HEK293 (cell line): ENCODE data around the gene SPARC.
A peak's percentile ranks its signal among the peaks of the same experiment; 100 is the strongest.

ENCODE experiments used
- CTCF ChIA-PET: fragments of 350-600 bp; formaldehyde crosslinking; extraction: SDS; loops from one replicate; lab custom pipeline; 2021; ENCODE audit warnings: antibody characterized with exemption; lab: Yijun Ruan, JAX
- POLR2A ChIA-PET: fragments of 300-600 bp; formaldehyde crosslinking; extraction: SDS; loops from one replicate; lab custom pipeline; 2020; ENCODE audit warnings: antibody characterized with exemption, inconsistent platforms; lab: Yijun Ruan, JAX
- H3K27ac ChIP-seq: fragments of 200-500 bp; sonication (Bioruptor generic); 2 replicates; pipeline ENCODE4 v1.5.1; 2014; ENCODE audit warnings: low read depth, low read length, control low read depth, inconsistent platforms; ENCODE audit errors: extremely low read depth
- H3K36me3 ChIP-seq, 2 experiments: fragments of 200-500 bp in 1 of 2; sonication (Bioruptor generic) in 1 of 2; 1 replicate in 1 of 2; 2 replicates in 1 of 2; pipeline ENCODE4 v1.5.1; 2014 to 2017; ENCODE audit warnings: inconsistent platforms in 2 of 2, low read length in 2 of 2; ENCODE audit not compliant: control insufficient read depth in 2 of 2, insufficient read depth in 1 of 2
- H3K4me1 ChIP-seq: fragments of 200-500 bp; sonication (Bioruptor generic); 2 replicates; pipeline ENCODE4 v1.5.1; 2014; ENCODE audit warnings: mild to moderate bottlenecking, low read length, inconsistent platforms; ENCODE audit not compliant: control insufficient read depth, insufficient read depth
- H3K4me3 ChIP-seq: 2 replicates; pipeline ENCODE4 v1.5.1; 2011; ENCODE audit warnings: low read depth, mild to moderate bottlenecking, control low read depth, low read length, moderate library complexity
- H3K9me3 ChIP-seq: fragments of 200-500 bp; sonication (Bioruptor generic); 2 replicates; pipeline ENCODE4 v1.5.1; 2014; ENCODE audit warnings: low read depth, low read length, inconsistent platforms; ENCODE audit not compliant: control insufficient read depth, insufficient read depth
- CTCF ChIP-seq: fragments of 450-650 bp; formaldehyde crosslinking; IDR thresholded peaks from 2 replicates; pipeline ENCODE4 v1.5.1; 2016; ENCODE audit warnings: missing biosample characterization, missing genetic modification characterization
- EGR2 ChIP-seq: fragments of 450-650 bp; formaldehyde crosslinking; IDR thresholded peaks from 2 replicates; pipeline ENCODE4 v1.5.1; 2016; ENCODE audit warnings: low read depth, missing biosample characterization, missing genetic modification characterization
- GFI1B ChIP-seq: fragments of 450-650 bp; formaldehyde crosslinking; IDR thresholded peaks from 2 replicates; pipeline ENCODE4 v1.5.1; 2016; ENCODE audit warnings: missing biosample characterization, missing genetic modification characterization
- HIC1 ChIP-seq: fragments of 450-650 bp; formaldehyde crosslinking; IDR thresholded peaks from 2 replicates; pipeline ENCODE4 v1.5.1; 2016; ENCODE audit warnings: missing biosample characterization, missing genetic modification characterization
- HOXA7 ChIP-seq: sonication (generic); formaldehyde crosslinking; IDR thresholded peaks from 2 replicates; pipeline ENCODE4 v1.8.1; 2022; ENCODE audit warnings: missing genetic modification reagents, borderline replicate concordance
- INSM2 ChIP-seq: fragments of 450-650 bp; formaldehyde crosslinking; IDR thresholded peaks from 2 replicates; pipeline ENCODE4 v1.5.1; 2016; ENCODE audit warnings: missing biosample characterization, missing genetic modification characterization
- MEIS1 ChIP-seq: sonication (generic); formaldehyde crosslinking; IDR thresholded peaks from 2 replicates; pipeline ENCODE4 v1.8.1; 2022; ENCODE audit warnings: missing genetic modification reagents, mild to moderate bottlenecking, borderline replicate concordance
- OSR2 ChIP-seq: fragments of 450-650 bp; formaldehyde crosslinking; IDR thresholded peaks from 2 replicates; pipeline ENCODE4 v1.5.1; 2016; ENCODE audit warnings: missing biosample characterization, missing genetic modification characterization
- TCF7L2 ChIP-seq: IDR thresholded peaks from 2 replicates; pipeline ENCODE4 v1.6.1; 2011; ENCODE audit warnings: low read depth, mild to moderate bottlenecking, inconsistent platforms, low read length, moderate library complexity, borderline replicate concordance
- ZBTB1 ChIP-seq: fragments of 450-650 bp; formaldehyde crosslinking; IDR thresholded peaks from 2 replicates; pipeline ENCODE4 v1.5.1; 2016; ENCODE audit warnings: missing biosample characterization, missing genetic modification characterization
- ZNF148 ChIP-seq: fragments of 450-650 bp; formaldehyde crosslinking; IDR thresholded peaks from 2 replicates; pipeline ENCODE4 v1.5.0; 2017; ENCODE audit warnings: missing biosample characterization, missing genetic modification characterization, borderline replicate concordance
- ZNF174 ChIP-seq: fragments of 450-650 bp; formaldehyde crosslinking; IDR thresholded peaks from 2 replicates; pipeline ENCODE4 v1.5.0; 2017; ENCODE audit warnings: missing biosample characterization, mild to moderate bottlenecking, missing genetic modification characterization
- ZNF311 ChIP-seq: fragments of 450-650 bp; formaldehyde crosslinking; IDR thresholded peaks from 2 replicates; pipeline ENCODE4 v1.5.1; 2017; ENCODE audit warnings: missing biosample characterization, missing genetic modification characterization, borderline replicate concordance
- ZNF426 ChIP-seq: fragments of 450-650 bp; formaldehyde crosslinking; IDR thresholded peaks from 2 replicates; pipeline ENCODE4 v1.5.1; 2017; ENCODE audit warnings: missing biosample characterization, missing genetic modification characterization, mild to moderate bottlenecking, inconsistent platforms, moderate library complexity
- ZNF514 ChIP-seq: fragments of 450-650 bp; formaldehyde crosslinking; IDR thresholded peaks from 2 replicates; pipeline ENCODE4 v1.5.1; 2016; ENCODE audit warnings: missing biosample characterization, missing genetic modification characterization
- ZNF560 ChIP-seq: fragments of 450-650 bp; formaldehyde crosslinking; IDR thresholded peaks from 2 replicates; pipeline ENCODE4 v1.5.1; 2017; ENCODE audit warnings: missing biosample characterization, missing genetic modification characterization, borderline replicate concordance
- ZNF561 ChIP-seq: fragments of 450-650 bp; IDR thresholded peaks from 2 replicates; pipeline ENCODE4 v1.5.1; 2018; ENCODE audit warnings: missing biosample characterization, missing genetic modification characterization, borderline replicate concordance
- ZNF664 ChIP-seq: fragments of 450-650 bp; formaldehyde crosslinking; IDR thresholded peaks from 2 replicates; pipeline ENCODE4 v1.5.1; 2016; ENCODE audit warnings: missing biosample characterization, missing genetic modification characterization
- ZNF704 ChIP-seq: fragments of 450-650 bp; formaldehyde crosslinking; IDR thresholded peaks from 2 replicates; pipeline ENCODE4 v1.5.1; 2016; ENCODE audit warnings: missing biosample characterization, missing genetic modification characterization
- ZNF776 ChIP-seq: fragments of 450-650 bp; formaldehyde crosslinking; IDR thresholded peaks from 2 replicates; pipeline ENCODE4 v1.5.0; 2017; ENCODE audit warnings: missing biosample characterization, missing genetic modification characterization, borderline replicate concordance
- ZSCAN16 ChIP-seq: fragments of 450-650 bp; formaldehyde crosslinking; IDR thresholded peaks from 2 replicates; pipeline ENCODE4 v1.5.1; 2016; ENCODE audit warnings: missing biosample characterization, missing genetic modification characterization
- ZXDB ChIP-seq: fragments of 450-650 bp; formaldehyde crosslinking; IDR thresholded peaks from 2 replicates; pipeline ENCODE4 v1.5.1; 2016; ENCODE audit warnings: missing biosample characterization, missing genetic modification characterization

SPARC gene

GRCh38 chr5:151657114-151657513 lies 29.6 kb downstream of the SPARC start:
- H3K4me3 ChIP-seq, result no peak overlapping the region
- ChIA-PET CTCF (interaction anchor here (0.7 to 7.4 kb wide), 7 partner anchors 10 to 616 kb away, joined by 3 to 180 read pairs (median 4); no protein-coding TSS in a partner anchor), POLR2A (interaction anchor here (1.0 kb wide), 1 partner anchor 84 kb away, joined by 3 read pairs; no protein-coding TSS in a partner anchor)
- peaks cover 0 to 4% of the 10 kb centered on the region in 2 experiments; a peak in 1 of 3 replicates for H3K36me3 ChIP-seq
- TF ChIP-seq ZNF148, result no peak
- TF ChIP-seq ZNF664 (tag by site-specific recombination), result no peak
- TF ChIP-seq GFI1B, result no peak
- TF ChIP-seq INSM2 (tag by site-specific recombination), result no peak
- no peak for TF ChIP-seq ZNF561 (tag by site-specific recombination)
- TF ChIP-seq HOXA7 (CRISPR knock-in tag), result no peak
- TF ChIP-seq ZNF514, result no peak
- no peak overlapping the region for H3K27ac ChIP-seq
- no peaks in the 10 kb centered on the region for H3K4me1 ChIP-seq
- H3K9me3 ChIP-seq, result no peaks in the 10 kb centered on the region

- Histone ChIP-seq H3K9me3 (no peaks in the 10 kb centered on the region), H3K4me3 (no peak overlapping the region), H3K27ac (no peak overlapping the region), H3K36me3 (no peaks in the 10 kb centered on the region), H3K4me1 (no peaks in the 10 kb centered on the region)
- CTCF ChIA-PET, result interaction anchor here (0.6 to 7.4 kb wide), 4 partner anchors 64 to 617 kb away, joined by 3 to 180 read pairs (median 54); no protein-coding TSS in a partner anchor
- TF ChIP-seq TCF7L2 (no peak), ZNF514 (no peak), ZXDB (tag by site-specific recombination) (no peak), HIC1 (tag by site-specific recombination) (no peak), ZNF426 (tag by site-specific recombination) (no peak), ZSCAN16 (tag by site-specific recombination) (no peak)
- POLR2A ChIA-PET, result no interaction called here
These were observed 30.4 kb downstream of the SPARC start for GRCh38 chr5:151656311-151656710.

- Histone ChIP-seq H3K4me1 (no peaks in the 10 kb centered on the region), H3K36me3 (no peaks in the 10 kb centered on the region), H3K4me3 (no peak overlapping the region), H3K9me3 (no peaks in the 10 kb centered on the region), H3K27ac (no peak overlapping the region)
- POLR2A ChIA-PET, result interaction anchor here (0.6 to 1.4 kb wide), 4 partner anchors 32 to 205 kb away, joined by 3 to 12 read pairs (median 4); partner anchors contain the start of genes ATOX1, G3BP1 and SLC36A1
- CTCF ChIA-PET, result interaction anchor here (0.6 to 5.0 kb wide), 72 partner anchors 9 to 1393 kb away, joined by 3 to 95 read pairs (median 4); partner anchors contain the start of genes SLC36A1 and SPARC
- TF ChIP-seq ZNF174 (tag by site-specific recombination) (no peak), ZBTB1 (tag by site-specific recombination) (no peak), OSR2 (no peak), ZNF311 (tag by site-specific recombination) (no peak), MEIS1 (CRISPR knock-in tag) (no peak), ZNF776 (tag by site-specific recombination) (no peak), EGR2 (tag by site-specific recombination) (no peak), ZNF704 (tag by site-specific recombination) (no peak), ZNF560 (tag by site-specific recombination) (no peak), CTCF (tag by site-specific recombination) (peak; percentile 83)
These were observed 34.6 kb downstream of the SPARC start for GRCh38 chr5:151651997-151652645.
